Stimulated activated CD8-positive, alpha-beta memory T cell treated with anti-CD3 and anti-CD28 coated beads, Interleukin-12 subunit alpha, Interleukin-12 subunit beta, amount 100 ng/mL, for 24 hours (primary cell): ENCODE measurements around the gene NUP210.

ENCODE experiments used
- DNase-seq: peaks from one replicate; pipeline ENCODE4 v3.0.0-alpha.2; 2020; ENCODE audit errors: extremely low read depth

NUP210 gene

DNA sequence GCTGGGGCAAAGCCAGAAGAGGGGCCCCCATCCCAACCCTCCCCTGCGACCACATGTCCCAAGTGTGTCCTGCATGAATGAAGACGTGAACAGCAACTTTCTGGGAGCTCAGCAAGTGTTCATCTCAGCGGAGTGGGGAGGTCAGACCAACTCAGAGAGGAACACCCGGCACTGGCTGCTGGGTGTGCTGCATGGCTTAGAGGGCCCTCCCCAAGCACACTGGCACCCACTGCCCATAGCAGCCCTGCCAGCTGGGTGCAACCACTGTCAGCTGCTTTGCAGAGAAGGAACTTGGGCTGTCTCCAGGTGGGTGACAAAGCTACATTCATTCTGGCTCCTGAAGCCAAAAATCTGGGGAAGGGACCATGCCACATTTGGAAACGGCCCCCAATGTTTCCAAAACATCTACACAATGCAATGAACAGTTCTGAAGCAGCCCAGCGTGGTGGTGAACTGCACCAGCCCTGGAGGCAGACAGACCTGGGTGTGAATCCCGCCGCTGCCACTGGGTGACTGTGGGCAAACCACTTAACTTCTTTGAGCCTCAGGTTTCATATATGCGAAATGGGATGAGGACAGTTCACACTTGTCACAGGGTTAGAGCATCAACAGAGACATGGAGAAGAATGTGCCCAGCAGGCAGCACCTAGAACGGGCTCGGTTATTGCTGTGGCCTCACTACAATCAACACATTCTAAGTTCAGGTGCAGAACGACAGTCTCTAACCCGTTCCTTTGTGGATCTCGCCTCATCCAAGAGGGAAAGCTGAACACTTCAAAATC, 145.4 kb downstream of the NUP210 start:
- no peak for DNase-seq

DNA sequence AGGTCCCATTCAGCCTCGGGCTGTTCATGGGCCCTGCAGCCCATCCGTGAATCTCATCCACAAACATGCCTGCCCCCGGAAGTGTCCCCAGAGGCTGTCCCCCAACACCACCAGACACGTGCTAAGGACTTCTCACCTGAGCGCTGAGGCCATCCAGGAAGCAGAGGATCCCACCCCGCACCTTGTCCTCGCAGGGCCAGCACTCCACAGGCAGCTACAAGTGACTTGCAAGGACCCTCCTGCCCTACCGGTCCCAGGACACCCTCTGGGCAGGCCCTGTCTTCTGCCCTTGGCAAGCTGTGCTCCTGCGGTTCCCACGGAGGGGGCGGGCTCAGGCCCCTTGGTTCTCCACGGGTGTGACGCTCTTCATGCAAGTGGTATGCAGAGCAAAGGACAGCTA, 146.0 kb downstream of the NUP210 start:
- DNase-seq = no peak

DNA sequence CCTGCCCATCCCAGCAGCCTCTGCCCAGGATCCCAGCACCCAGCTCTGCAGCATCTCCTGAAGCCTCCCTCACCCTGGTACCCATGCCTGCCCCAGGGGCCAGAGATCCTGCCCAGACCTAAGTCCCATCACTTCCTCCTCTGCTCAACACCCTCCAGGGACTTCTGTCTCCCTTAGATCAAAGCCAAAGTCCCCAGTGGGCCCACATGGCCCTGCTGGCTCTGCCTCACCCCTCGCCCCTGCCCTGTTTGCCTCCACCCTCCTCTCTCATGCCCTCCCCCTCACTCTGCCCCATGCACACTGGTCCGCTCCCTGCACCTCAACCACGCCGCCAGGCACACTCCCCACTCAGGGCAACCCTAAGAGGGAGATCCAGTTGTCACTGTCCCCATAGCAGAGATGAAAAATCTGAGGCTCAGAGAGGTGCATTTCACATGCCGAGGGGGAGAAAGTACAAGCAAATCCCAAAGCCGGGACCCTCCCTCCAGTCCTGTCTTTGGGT, 146.5 kb downstream of the NUP210 start:
- no peak for DNase-seq

DNA sequence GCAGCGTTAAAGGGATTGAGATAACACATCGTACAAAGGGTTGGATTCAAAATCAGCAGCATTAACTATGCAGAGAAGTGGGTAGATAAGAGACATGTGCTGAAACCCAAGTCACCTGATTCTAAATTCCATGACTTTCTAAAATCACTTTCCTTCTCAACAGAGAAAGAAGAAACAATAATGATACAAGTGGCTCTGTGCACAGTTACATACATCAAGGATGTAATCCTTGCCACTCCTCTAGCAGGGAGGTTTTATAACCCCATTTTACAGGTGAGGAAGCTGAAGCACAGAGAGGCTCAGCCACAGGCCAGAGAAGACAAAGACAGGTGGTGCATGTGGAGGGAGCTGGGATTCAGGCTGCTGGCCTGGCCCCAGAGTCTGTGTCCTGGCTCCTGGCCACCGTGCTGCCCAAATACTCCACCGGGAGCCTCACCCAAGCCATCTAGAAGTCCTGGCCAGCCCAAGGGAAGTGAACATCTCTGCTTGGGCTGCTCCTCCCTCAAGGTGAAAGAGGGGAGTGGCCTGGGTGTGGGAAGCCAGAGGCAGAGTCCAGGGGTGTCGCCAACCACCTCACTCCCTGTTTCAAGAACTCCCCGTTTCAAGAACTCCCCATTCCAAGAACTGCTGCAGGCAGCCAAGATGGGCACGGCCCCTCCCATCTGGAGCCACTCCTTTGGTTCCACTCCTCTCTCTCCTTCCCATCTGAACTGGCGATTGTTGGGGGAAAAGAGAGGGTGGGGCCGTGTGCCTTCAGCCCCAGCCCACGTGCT, 147.1 kb downstream of the NUP210 start:
- no peak for DNase-seq

DNA sequence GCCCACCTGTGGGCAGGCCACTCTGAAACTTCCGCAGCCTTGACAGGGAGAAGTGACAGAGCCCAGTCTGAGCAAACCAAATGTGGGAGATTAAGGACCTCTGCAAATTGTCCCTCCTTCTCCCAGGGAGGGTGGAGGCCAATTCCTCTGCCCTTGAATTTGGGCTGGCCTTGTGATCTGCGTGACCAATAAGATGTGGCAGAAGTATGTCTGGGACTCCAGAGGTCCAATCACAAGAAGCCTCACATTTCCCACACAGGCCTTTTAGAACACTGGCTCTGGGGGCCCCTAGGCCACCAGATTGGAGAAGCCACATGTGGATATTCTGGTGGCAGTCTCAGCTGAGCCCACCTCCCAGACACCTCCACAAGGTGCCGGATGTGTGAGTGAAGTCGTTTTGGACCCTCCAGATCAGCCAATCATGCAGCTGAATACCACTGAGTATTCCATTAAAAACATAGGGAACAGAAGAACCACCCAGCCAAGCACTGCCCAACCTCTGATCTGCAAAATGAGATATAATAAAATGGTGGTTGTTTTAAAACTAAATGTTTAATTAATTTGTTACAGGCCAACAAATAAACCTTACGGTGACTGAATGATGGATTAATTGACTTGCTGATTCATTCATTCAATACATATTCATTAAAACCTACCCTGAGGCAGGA, 150.3 kb downstream of the NUP210 start:
- no peak for DNase-seq

GRCh38 chr3:13268961-13269441, 151.1 kb downstream of the NUP210 start:
- no peak for DNase-seq

GRCh38 chr3:13268120-13268519, 152.0 kb downstream of the NUP210 start:
- DNase-seq = no peak

GRCh38 chr3:13266651-13267362, 153.3 kb downstream of the NUP210 start:
- no peak for DNase-seq
